Choroid plexus epithelial cell (primary cell): ENCODE measurements around the gene SIX3.

Experiments
- DNase-seq: peaks from one replicate; pipeline ENCODE4 v3.0.0-alpha.2; 2010; ENCODE audit warnings: low read depth
- H3K4me3 ChIP-seq: 2 replicates; pipeline ENCODE4 v1.5.1; 2011; ENCODE audit warnings: low read depth, mild to moderate bottlenecking, control low read depth, low read length, moderate library complexity
- CTCF ChIP-seq: conservative IDR thresholded peaks from 2 replicates; pipeline ENCODE4 v1.5.1; 2011; ENCODE audit warnings: low read depth, mild to moderate bottlenecking, control low read depth, inconsistent platforms, low read length, moderate library complexity

Gene SIX3

GRCh38 chr2:44941551-44942234, at the start of gene SIX3:
Gene SIX3 (plus strand): TSS chr2:44941702. CDS start chr2:44942105, 403 bp downstream.
- peak within 1 kb of the TSS; percentile 26 for H3K4me3 ChIP-seq
- no peak for TF ChIP-seq CTCF
- DNase-seq: no peak

GRCh38 chr2:44894058-44894457, 47.4 kb upstream of the SIX3 start:
- no peak for TF ChIP-seq CTCF
- no peak overlapping the region for H3K4me3 ChIP-seq
- DNase-seq: no peak

GRCh38 chr2:44895061-44895460, 46.4 kb upstream of the SIX3 start:
- DNase-seq: no peak
- TF ChIP-seq CTCF: no peak
- H3K4me3 ChIP-seq: no peak overlapping the region

- no peak overlapping the region for H3K4me3 ChIP-seq
- peak; percentile 7 for TF ChIP-seq CTCF
- no peak for DNase-seq
Measured at GRCh38 chr2:44897406-44897805, 44.1 kb upstream of the SIX3 start.

- no peak overlapping the region for H3K4me3 ChIP-seq
- no peak for TF ChIP-seq CTCF
Measured at GRCh38 chr2:44902217-44903137, 39.0 kb upstream of the SIX3 start.

GRCh38 chr2:44904578-44904977, 36.9 kb upstream of the SIX3 start:
- DNase-seq: no peak
- no peak for TF ChIP-seq CTCF
- H3K4me3 ChIP-seq: no peak overlapping the region

More at GRCh38 chr2:44902217-44903137, 39.0 kb upstream of the SIX3 start:
- DNase-seq: no peak
